Keratinocyte (primary cell): ENCODE results near the gene SMCR8.

ENCODE experiments used
- CTCF ChIP-seq, 3 experiments: IDR thresholded peaks in 1 of 3; conservative IDR thresholded peaks in 1 of 3; optimal IDR thresholded peaks in 1 of 3; 2 replicates in 2 of 3; 3 replicates in 1 of 3; pipeline versions ENCODE3 to v1.5.1; 2011; ENCODE audit warnings: low read length in 3 of 3, mild to moderate bottlenecking in 3 of 3, moderate library complexity in 2 of 3, control low read depth in 1 of 3, inconsistent platforms in 1 of 3; ENCODE audit not compliant: insufficient read depth in 2 of 3; ENCODE audit errors: extremely low read depth in 1 of 3
- EZH2 ChIP-seq: IDR thresholded peaks from one replicate; pipeline ENCODE4 v1.6.1; 2012; ENCODE audit warnings: inconsistent platforms, mild to moderate bottlenecking, low read length, moderate library complexity

- TF ChIP-seq CTCF (optimal IDR thresholded peaks at IDR 0.05 in 1 of 3, IDR thresholded peaks at IDR 0.05 in 1 of 3, conservative IDR thresholded peaks at IDR 0.05 in 1 of 3; ENCODE audit: extremely low read depth in 1 of 3, insufficient read depth in 2 of 3, low read length in 3 of 3) (no peak), EZH2 (no peak)
These were observed 33.3 kb upstream of the SMCR8 start for GRCh38 chr17:18281788-18282187.
